Measurements from ENCODE around the gene KRTAP5-3.
"Not testable (repeated sequence)": the region's sequence is repeated elsewhere in the genome, so short reads cannot be mapped to it uniquely, and the experiment has no call there.

KRTAP5-3 gene, protein sequence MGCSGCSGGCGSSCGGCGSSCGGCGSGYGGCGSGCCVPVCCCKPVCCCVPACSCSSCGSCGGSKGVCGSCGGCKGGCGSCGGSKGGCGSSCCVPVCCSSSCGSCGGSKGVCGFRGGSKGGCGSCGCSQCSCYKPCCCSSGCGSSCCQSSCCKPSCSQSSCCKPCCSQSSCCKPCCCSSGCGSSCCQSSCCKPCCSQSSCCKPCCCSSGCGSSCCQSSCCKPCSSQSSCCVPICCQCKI

DNA sequence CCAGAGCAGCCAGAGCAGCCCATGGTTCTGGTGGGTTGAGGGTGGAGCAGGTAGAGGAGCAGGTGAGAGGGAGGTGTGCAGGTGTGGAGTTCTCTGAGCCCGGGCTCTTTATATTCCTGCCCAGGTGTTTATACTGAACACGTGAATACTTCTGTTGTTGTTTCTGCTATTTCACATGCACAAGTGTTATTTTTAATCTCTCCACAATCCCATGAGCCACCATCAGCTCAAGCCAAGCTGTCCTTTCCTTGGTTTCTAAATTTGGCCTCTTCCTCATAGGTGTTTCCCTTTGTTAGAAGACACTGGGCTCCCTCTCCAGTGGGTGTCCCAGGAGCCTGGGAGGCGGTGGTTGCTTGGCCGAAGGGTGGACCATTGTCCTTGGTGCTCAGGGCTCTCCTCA, at the start of gene KRTAP5-3:
Gene KRTAP5-3 (minus strand): TSS at position 101 of the 400 bp plus-strand sequence. CDS start 78 bp downstream, at position 23.
- no peak for DNase-seq

DNA sequence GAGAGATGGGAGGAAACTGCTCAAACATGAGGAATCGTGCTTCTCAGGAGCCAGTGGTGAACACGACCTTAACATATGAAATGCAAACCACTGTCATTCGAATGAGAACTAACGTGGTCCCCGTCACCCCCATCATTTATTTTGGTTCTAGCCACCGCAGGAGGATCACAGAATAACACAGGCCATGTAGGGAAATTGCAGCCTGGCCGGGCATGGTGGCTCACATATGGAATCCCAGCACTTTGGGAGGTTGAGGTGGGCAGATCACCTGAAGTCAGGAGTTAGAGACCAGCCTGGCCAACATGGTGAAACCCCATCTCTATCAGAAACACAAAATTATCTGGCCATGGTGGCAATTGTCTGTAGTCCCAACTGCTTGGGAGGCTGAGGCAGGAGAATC, 48.4 kb upstream of the KRTAP5-3 start:
- DNase-seq: no peak

GRCh38 chr11:1656061-1656441, 47.8 kb upstream of the KRTAP5-3 start:
- no peak for DNase-seq

DNA sequence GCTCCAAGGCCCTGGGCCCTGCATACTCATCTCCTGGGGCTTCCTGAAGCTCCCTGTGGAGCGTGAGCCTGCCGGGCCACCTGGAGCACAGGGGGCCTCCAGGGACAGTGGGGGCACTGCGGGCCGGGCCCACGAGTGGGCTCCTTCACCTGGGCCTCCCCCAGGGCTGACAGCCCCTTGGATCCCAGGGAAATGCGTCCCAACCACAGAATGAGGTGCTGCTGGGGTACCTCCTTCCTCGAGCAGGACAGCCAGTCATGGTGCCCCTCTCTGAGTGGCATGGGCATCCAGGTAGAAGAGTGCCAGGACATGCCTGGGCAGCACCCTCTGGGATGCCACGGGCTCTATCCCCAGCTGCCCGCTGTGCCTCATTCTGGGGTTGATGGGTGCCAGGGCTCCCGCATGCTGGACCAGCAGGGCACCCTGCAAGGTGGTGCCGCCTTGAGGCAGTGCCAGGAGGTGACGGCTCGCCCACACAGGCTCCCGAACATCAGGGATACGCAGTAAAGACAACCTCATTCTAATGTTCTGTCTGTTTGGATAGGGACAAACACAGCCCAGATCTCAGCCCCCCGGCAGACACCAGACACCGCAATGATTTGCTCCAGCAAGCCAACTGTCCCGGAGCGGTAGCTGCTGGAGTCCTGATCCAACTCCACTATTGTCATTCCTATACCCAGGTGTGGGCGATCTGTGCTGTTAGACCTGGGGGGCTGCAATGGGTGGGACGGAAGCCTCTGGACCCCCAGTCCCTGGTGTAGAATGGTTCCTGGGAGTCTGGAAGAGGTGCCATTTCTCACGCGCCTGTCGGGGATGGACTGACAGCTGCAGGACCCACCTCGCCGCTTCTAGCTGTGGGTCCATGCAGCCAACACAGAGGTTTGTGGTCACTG, 47.2 kb upstream of the KRTAP5-3 start:
- no peak for DNase-seq

DNA sequence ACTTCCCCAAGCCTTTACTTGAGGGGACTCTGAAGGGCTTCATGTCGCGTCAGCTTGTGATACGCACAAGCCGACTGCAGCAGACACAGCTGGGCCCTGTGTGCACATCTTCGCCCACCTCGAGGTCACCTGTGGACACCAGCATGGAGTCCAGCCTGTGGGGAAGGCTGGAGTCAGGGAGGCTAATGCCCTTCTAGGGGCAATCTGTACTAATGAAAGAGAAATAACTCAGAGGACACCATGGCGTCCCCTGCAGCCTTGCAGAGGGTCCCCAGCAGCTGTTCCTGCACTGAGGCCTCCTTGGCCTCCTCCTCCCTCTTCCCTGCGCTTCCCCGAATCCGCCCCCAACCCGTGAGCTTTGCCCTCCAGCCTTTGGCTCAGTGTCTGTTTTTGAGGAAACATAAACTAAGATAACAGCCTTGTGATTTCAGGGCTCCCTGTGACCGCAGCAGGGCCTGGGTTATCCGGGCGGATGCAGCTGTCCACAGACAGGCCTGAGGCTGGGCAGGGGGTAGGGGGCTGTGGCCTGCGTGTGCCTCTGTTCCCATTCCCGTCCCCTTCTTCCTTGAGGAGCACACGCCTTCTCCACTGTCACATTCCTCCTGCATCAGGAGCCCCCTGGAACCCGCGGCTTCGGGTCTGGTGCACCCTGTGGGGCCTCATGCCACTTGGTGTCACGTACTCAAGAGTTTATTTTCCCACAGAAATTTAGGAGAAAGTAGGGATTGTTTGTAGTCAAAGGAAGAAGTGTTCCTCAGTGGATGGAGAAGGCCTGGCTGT, 46.3 kb upstream of the KRTAP5-3 start:
- DNase-seq: no peak

- DNase-seq: no peak
Observed at GRCh38 chr11:1653541-1654387, 45.5 kb upstream of the KRTAP5-3 start.

- peak; percentile 86 for DNase-seq
Observed at GRCh38 chr11:1652771-1653540, 44.7 kb upstream of the KRTAP5-3 start.

DNA sequence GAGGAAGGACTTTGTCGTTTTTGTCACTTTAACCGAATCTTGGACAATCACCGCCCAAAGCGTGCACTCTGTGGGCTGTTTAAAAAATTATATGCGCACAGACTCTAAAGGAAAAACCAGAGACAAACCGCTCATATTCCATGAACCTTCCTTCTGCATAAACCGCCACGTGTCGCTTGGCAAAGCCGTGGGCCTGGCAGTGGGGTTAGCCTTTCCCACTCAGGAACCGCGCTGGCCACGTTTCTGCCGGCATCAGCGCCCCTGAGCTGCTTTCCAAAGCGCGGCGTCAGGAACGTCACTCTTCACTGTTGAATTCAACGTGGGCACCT, 44.1 kb upstream of the KRTAP5-3 start:
- no peak for DNase-seq

DNA sequence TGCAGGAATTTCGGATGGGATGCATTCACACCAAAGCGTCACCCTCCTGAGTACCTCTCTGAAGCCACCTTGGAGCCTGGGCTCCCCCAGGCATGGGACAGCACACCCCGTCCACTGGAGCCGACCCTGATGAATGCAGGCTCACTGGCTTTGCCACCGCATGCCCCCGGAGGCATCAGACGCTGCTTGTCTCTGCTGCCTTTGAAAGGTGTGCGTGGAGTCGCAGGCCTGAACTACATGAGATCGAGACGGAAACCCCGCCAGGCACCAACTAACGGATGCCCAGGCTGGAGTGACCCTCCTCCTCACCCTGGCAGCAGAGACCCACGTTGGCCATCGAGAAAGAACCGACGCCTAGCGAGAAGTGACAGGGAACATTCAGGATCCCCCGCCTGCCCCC, 43.8 kb upstream of the KRTAP5-3 start:
- DNase-seq: no peak

GRCh38 chr11:1651411-1651980, 43.2 kb upstream of the KRTAP5-3 start:
- DNase-seq: no peak

DNA sequence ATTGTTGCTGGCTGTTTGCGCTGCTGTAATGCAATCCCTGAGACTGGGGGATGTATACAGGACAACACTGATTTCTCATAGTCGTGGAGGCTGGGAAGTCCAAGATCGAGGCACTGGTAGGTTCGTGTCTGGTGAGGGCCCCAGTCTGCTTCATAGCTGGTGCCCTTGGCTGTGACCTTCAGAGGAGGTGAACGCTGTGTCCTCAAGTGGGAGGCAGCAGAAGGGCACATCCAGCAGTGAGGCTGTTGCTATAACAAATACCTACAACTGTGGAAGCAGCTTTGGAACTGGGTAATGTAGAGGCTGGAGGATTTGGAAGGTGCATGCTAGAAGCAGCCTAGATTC, 42.6 kb upstream of the KRTAP5-3 start:
- no peak for DNase-seq

GRCh38 chr11:1650034-1650917, 42.0 kb upstream of the KRTAP5-3 start:
- DNase-seq: peak; percentile 16

- peak; percentile 22 for DNase-seq
Observed at GRCh38 chr11:1648653-1649420, 40.6 kb upstream of the KRTAP5-3 start.

GRCh38 chr11:1647901-1648652, 39.8 kb upstream of the KRTAP5-3 start:
- DNase-seq: no peak

- DNase-seq: not testable (repeated sequence)
Observed at GRCh38 chr11:1646540-1646939, 38.3 kb upstream of the KRTAP5-3 start.

DNA sequence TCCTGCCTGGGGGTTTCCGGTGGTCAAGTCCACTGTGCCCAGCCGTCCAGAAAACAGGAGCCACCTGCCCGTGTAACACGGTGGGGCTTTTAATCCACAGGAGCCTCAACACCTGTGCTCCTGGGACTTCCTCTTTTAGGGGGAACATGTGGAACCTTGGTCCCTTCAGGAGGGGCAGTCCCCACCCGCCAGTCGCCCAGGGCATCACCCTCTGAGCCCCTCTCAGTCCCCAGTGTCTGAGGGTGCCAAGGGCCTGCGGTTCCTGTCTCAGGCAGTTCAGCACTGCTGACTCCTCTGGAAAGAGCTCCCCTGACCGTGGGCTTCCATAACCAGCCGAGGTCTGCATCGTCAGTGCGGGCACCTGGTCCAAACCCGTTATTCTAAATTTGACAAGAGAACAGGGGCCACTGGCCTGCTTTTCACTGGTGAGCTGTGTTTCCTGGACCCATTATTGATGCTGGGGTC, 37.1 kb upstream of the KRTAP5-3 start:
- no peak for DNase-seq

GRCh38 chr11:1644601-1645356, 36.5 kb upstream of the KRTAP5-3 start:
- no peak for DNase-seq

GRCh38 chr11:1643146-1643690, 35.0 kb upstream of the KRTAP5-3 start:
- DNase-seq: no peak

Measured in activated CD4-positive, CD25-positive, alpha-beta regulatory T cell treated with anti-CD3 and anti-CD28 coated beads, Interleukin-2, amount 50 U/mL, for 72 hours (primary cell).